ENCODE data around the gene RBMS1. TPM values are rescaled to one million over a fixed set of nuclear protein-coding genes. Genes with fewer than 3 reads are reported as not detected.

Gene RBMS1
- total and polyA plus RNA-seq, 2 experiments from 2014 or later: 55.5 to 94.8 TPM

- TF ChIP-seq ZNF462 (CRISPR knock-in tag; IDR thresholded peaks at IDR 0.05) (no peak), STAT1 (IDR thresholded peaks at IDR 0.05; ENCODE audit: unreplicated experiment) (no peak), NANOG (IDR thresholded peaks at IDR 0.05; ENCODE audit: borderline replicate concordance) (no peak), POLR2AphosphoS5 (IDR thresholded peaks at IDR 0.05; ENCODE audit: low read depth) (no peak), ZNF331 (CRISPR knock-in tag; IDR thresholded peaks at IDR 0.05; ENCODE audit: low read depth) (no peak), ZNF114 (CRISPR knock-in tag; IDR thresholded peaks at IDR 0.05) (no peak)
Measured at GRCh38 chr2:160309585-160309984, 184.0 kb downstream of the RBMS1 start (continued).

- peak; percentile 42 for DNase-seq (ENCODE audit: low spot score)
- H3K27ac Mint-ChIP-seq: no peak overlapping the region
- TF ChIP-seq REST (IDR thresholded peaks at IDR 0.05; ENCODE audit: unreplicated experiment) (no peak), NANOG (IDR thresholded peaks at IDR 0.05; ENCODE audit: borderline replicate concordance) (no peak), STAT1 (IDR thresholded peaks at IDR 0.05; ENCODE audit: unreplicated experiment) (no peak), CTCF (conservative IDR thresholded peaks at IDR 0.05; ENCODE audit: low read depth in 2 of 2) (no peak), POLR2AphosphoS5 (IDR thresholded peaks at IDR 0.05; ENCODE audit: low read depth) (no peak), ETS1 (IDR thresholded peaks at IDR 0.05) (no peak), ZNF331 (CRISPR knock-in tag; IDR thresholded peaks at IDR 0.05; ENCODE audit: low read depth) (no peak), EZH2phosphoT487 (IDR thresholded peaks at IDR 0.05; ENCODE audit: unreplicated experiment) (no peak)
Measured at GRCh38 chr2:160308915-160309314, 184.7 kb downstream of the RBMS1 start.

More at GRCh38 chr2:160308915-160309314, 184.7 kb downstream of the RBMS1 start:
- Histone ChIP-seq H3K36me3 (ENCODE audit: insufficient read depth) (peaks cover 6% of the 10 kb centered on the region; the same call in 1 of the 2 replicates), H2AFZ (no peak overlapping the region), H3K79me2 (replicated peaks; ENCODE audit: insufficient read depth) (no peaks in the 10 kb centered on the region; the same call in 1 of the 2 replicates), H3K27ac (ENCODE audit: low read depth) (peak overlapping the region; percentile 42; the same call in 1 of the 2 replicates), H3K27me3 (ENCODE audit: insufficient read depth) (no peaks in the 10 kb centered on the region), H3K4me2 (peak overlapping the region; percentile 60), H3K4me3 (no peak overlapping the region), H3K9me2 (ENCODE audit: insufficient read depth) (no peaks in the 10 kb centered on the region), H3F3A (replicated peaks; ENCODE audit: low read depth) (no peaks in the 10 kb centered on the region), H4K20me1 (replicated peaks; ENCODE audit: insufficient read depth) (peaks cover 10% of the 10 kb centered on the region), H3K4me1 (ENCODE audit: insufficient read depth) (peaks cover 23% of the 10 kb centered on the region)
- H3K4me1 Mint-ChIP-seq: peaks cover 19% of the 10 kb centered on the region
- H3K36me3 Mint-ChIP-seq (ENCODE audit: low read depth): no peaks in the 10 kb centered on the region; the same call in 2 of the 3 replicates
- no peak overlapping the region for H3K4me3 Mint-ChIP-seq
- H3K9me3 Mint-ChIP-seq: no peaks in the 10 kb centered on the region
- peak; percentile 75 for ATAC-seq
- H3K27me3 Mint-ChIP-seq (ENCODE audit: insufficient read depth, low read depth, poor library complexity): peaks cover 3% of the 10 kb centered on the region

Data from GM23338 (cell line).